A549 (cell line): Measurements from ENCODE around the gene SH3RF3. TPM values are rescaled to one million over a fixed set of nuclear protein-coding genes. Genes with fewer than 3 reads are reported as not detected.

Experiments used
- ATAC-seq, 2 experiments: fragments of 200-7000 bp in 1 of 2; fragments of >200 bp in 1 of 2; cut with Nextera tagmentation in 1 of 2; cut with Tn5 transposase in 1 of 2; 3 replicates each; pipeline versions ENCODE4 v1.8.0 to v1.9.1; 2018 to 2020; ENCODE audit warnings: mild to moderate bottlenecking in 1 of 2, moderate library complexity in 1 of 2
- CTCF ChIA-PET: fragments of 300-600 bp; sonication (Branson Sonifier 250); formaldehyde crosslinking; extraction: SDS; loops from one replicate; lab custom pipeline; 2021; ENCODE audit warnings: antibody characterized with exemption, inconsistent platforms; lab: Yijun Ruan, JAX
- POLR2A ChIA-PET: fragments of 350-600 bp; formaldehyde crosslinking; extraction: SDS; loops from one replicate; lab custom pipeline; 2021; ENCODE audit warnings: antibody characterized with exemption, inconsistent platforms; lab: Yijun Ruan, JAX
- DNase-seq, 2 experiments: peaks; one replicate each; pipeline versions ENCODE4 v3.0.0 to v3.0.0-alpha.2; 2011 to 2016; ENCODE audit warnings: low read depth in 1 of 2, low spot score in 1 of 2
- FAIRE-seq: peaks from 2 replicates; lab custom pipeline; 2011; peaks lifted over from hg19 to GRCh38; lab: Jason Lieb, UNC
- H3K27ac ChIP-seq, 2 experiments: fragments of >200 bp; sonication (Bioruptor Twin); formaldehyde crosslinking; 3 replicates each; pipeline ENCODE4 v1.5.1; 2016 to 2017
- H3K4me1 ChIP-seq: fragments of >200 bp; sonication (Bioruptor Twin); formaldehyde crosslinking; 3 replicates; pipeline ENCODE4 v1.6.1; 2016
- H3K4me2 ChIP-seq: fragments of >200 bp; sonication (Bioruptor Twin); formaldehyde crosslinking; 3 replicates; pipeline ENCODE4 v1.6.1; 2016
- H3K4me3 ChIP-seq: fragments of >200 bp; sonication (Bioruptor Twin); formaldehyde crosslinking; 3 replicates; pipeline ENCODE4 v1.5.1; 2016
- H3K9me3 ChIP-seq: fragments of >200 bp; sonication (Bioruptor Twin); formaldehyde crosslinking; 3 replicates; pipeline ENCODE4 v1.6.1; 2016
- BHLHE40 ChIP-seq: IDR thresholded peaks from 2 replicates; pipeline ENCODE4 v1.6.1; 2012; ENCODE audit warnings: low read depth, low read length, inconsistent platforms
- E2F6 ChIP-seq: IDR thresholded peaks from 2 replicates; pipeline ENCODE4 v1.6.1; 2012; ENCODE audit warnings: low read depth, borderline replicate concordance
- EHF ChIP-seq: fragments of 250-450 bp; sonication (Bioruptor Pico); IDR thresholded peaks from 2 replicates; pipeline ENCODE4 v1.5.0; 2020; ENCODE audit warnings: mild to moderate bottlenecking
- EP300 ChIP-seq, 2 experiments: fragments of >200 bp; sonication (Bioruptor Twin); formaldehyde crosslinking; IDR thresholded peaks; 2 replicates in 1 of 2; 3 replicates in 1 of 2; pipeline ENCODE4 v1.6.1; 2016 to 2017
- ESRRA ChIP-seq: fragments of 150-350 bp; IDR thresholded peaks from 2 replicates; pipeline ENCODE4 v1.6.1; 2014; ENCODE audit warnings: mild to moderate bottlenecking, low read length, borderline replicate concordance
- FOSL2 ChIP-seq, 2 experiments: fragments of 450-650 bp in 1 of 2; fragments of >200 bp in 1 of 2; sonication (Bioruptor Twin) in 1 of 2; formaldehyde crosslinking; IDR thresholded peaks; 2 replicates each; pipeline versions ENCODE4 v1.5.0 to v1.6.1; 2016 to 2020; ENCODE audit warnings: mild to moderate bottlenecking in 1 of 2, moderate library complexity in 1 of 2
- FOXS1 ChIP-seq: fragments of 250-450 bp; sonication (Bioruptor Pico); IDR thresholded peaks from 2 replicates; pipeline ENCODE4 v1.5.0; 2020; ENCODE audit warnings: mild to moderate bottlenecking, moderate library complexity
- HOXB13 ChIP-seq: fragments of 250-450 bp; sonication (Bioruptor Pico); IDR thresholded peaks from 2 replicates; pipeline ENCODE4 v1.5.0; 2020; ENCODE audit warnings: low read depth, mild to moderate bottlenecking, moderate library complexity
- HOXB5 ChIP-seq: fragments of 250-450 bp; sonication (Bioruptor Pico); IDR thresholded peaks from 2 replicates; pipeline ENCODE4 v1.5.0; 2020; ENCODE audit warnings: mild to moderate bottlenecking, moderate library complexity
- JUN ChIP-seq, 2 experiments: fragments of >200 bp; sonication (Bioruptor Twin); formaldehyde crosslinking; IDR thresholded peaks; 2 replicates in 1 of 2; 3 replicates in 1 of 2; pipeline ENCODE4 v1.6.1; 2016 to 2017
- KDM1A ChIP-seq: fragments of 200-600 bp; sonication (generic); IDR thresholded peaks from 2 replicates; pipeline ENCODE4 v1.6.1; 2016; ENCODE audit warnings: low read depth, mild to moderate bottlenecking
- KDM5A ChIP-seq: fragments of 200-600 bp; sonication (generic); IDR thresholded peaks from 2 replicates; pipeline ENCODE4 v1.6.1; 2016; ENCODE audit warnings: antibody characterized with exemption, mild to moderate bottlenecking
- MAFK ChIP-seq: fragments of 450-650 bp; IDR thresholded peaks from 2 replicates; pipeline ENCODE4 v1.6.1; 2014; ENCODE audit not compliant: partially characterized antibody
- MAX ChIP-seq: IDR thresholded peaks from 2 replicates; pipeline ENCODE4 v1.6.1; 2012
- MAZ ChIP-seq: fragments of 150-350 bp; IDR thresholded peaks from 2 replicates; pipeline ENCODE4 v1.6.1; 2014; ENCODE audit warnings: antibody characterized with exemption, low read depth, low read length, borderline replicate concordance
- MYC ChIP-seq: IDR thresholded peaks from 2 replicates; pipeline ENCODE4 v1.6.1; 2012; ENCODE audit warnings: mild to moderate bottlenecking, inconsistent platforms, low read length, improper control_type of control experiment, borderline replicate concordance
- NFE2L2 ChIP-seq: fragments of 150-350 bp; conservative IDR thresholded peaks from 2 replicates; pipeline ENCODE4 v1.6.1; 2014; ENCODE audit warnings: low read length
- NPAS2 ChIP-seq: fragments of 250-450 bp; sonication (Bioruptor Pico); IDR thresholded peaks from 2 replicates; pipeline ENCODE4 v1.8.0; 2022; ENCODE audit warnings: mild to moderate bottlenecking, moderate library complexity, borderline replicate concordance
- NR3C1 ChIP-seq: fragments of >200 bp; sonication (Bioruptor Twin); formaldehyde crosslinking; IDR thresholded peaks from 3 replicates; pipeline ENCODE4 v1.6.1; 2017
- PBX3 ChIP-seq: IDR thresholded peaks from 2 replicates; pipeline ENCODE4 v1.6.1; 2012
- POLR2AphosphoS2 ChIP-seq: conservative IDR thresholded peaks from 2 replicates; pipeline ENCODE4 v1.6.1; 2012; ENCODE audit warnings: low read length, improper control_type of control experiment, inconsistent platforms
- SMC3 ChIP-seq: fragments of >200 bp; sonication (Bioruptor Twin); formaldehyde crosslinking; IDR thresholded peaks from 3 replicates; pipeline ENCODE4 v1.6.1; 2018; ENCODE audit warnings: inconsistent platforms
- TFCP2L1 ChIP-seq: fragments of 250-450 bp; sonication (Bioruptor Pico); IDR thresholded peaks from 2 replicates; pipeline ENCODE4 v1.5.0; 2021; ENCODE audit warnings: mild to moderate bottlenecking
- TP53 ChIP-seq: fragments of 250-450 bp; sonication (Bioruptor Pico); IDR thresholded peaks from 2 replicates; pipeline ENCODE4 v1.5.0; 2021; ENCODE audit warnings: mild to moderate bottlenecking, moderate library complexity
- USF2 ChIP-seq: fragments of 450-650 bp; IDR thresholded peaks from 2 replicates; pipeline ENCODE4 v1.6.1; 2014; ENCODE audit warnings: antibody characterized with exemption
- ZSCAN20 ChIP-seq: fragments of 250-450 bp; sonication (Bioruptor Pico); IDR thresholded peaks from 2 replicates; pipeline ENCODE4 v1.8.0; 2022; ENCODE audit warnings: mild to moderate bottlenecking, moderate library complexity
- WGBS: methylation state at CpG from one replicate; pipeline ENCODE4 v1.1.6; 2017; ENCODE audit errors: missing lambda C conversion rate; 5-methylcytosine and 5-hydroxymethylcytosine counted together
- polyA plus RNA-seq, 4 experiments: library from polyadenylated mRNA; depleted of rRNA in 3 of 4; stranded (reverse); fragments of >200 nt; fragmentation: RNase III in 1 of 4; extraction: RNeasy Plus Mini Kit Qiagen cat#74134 plus additional on column Dnase treatment in 1 of 4; gene quantifications; 2 replicates in 3 of 4; 3 replicates in 1 of 4; pipeline ENCODE4 v1.2.3, GENCODE V29; 2011 to 2017
- TF ChIP-seq, protein P1 (sequence below): fragments of 150-350 bp; IDR thresholded peaks from 2 replicates; pipeline ENCODE4 v1.6.1; 2014; ENCODE audit warnings: low read depth, mild to moderate bottlenecking, low read length

SH3RF3 gene
- polyA plus RNA-seq, 2 of the 4 experiments (the other 2 are of a cell fraction): 0.04 to 0.21 TPM

DNA sequence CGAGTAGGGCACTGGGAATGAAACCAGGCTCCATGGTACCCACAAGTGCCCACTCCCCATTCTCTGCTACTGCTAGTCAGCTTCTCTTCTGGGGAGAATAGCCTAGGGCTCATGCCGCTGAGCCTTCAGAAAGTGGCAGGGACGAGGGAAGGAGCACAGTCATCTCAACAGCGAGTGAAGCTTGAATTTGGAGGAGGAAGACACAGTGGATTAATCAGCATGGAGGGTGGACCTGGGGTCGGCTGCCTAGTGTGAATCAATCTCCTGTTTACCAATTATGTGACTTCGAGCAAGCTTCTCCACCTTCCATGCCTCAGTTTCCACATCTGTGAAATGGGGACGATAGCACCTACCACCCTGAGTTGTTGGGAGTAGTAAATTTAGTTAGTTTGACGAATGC, 327.8 kb downstream of the SH3RF3 start:
- no peak for ATAC-seq
- no peak for FAIRE-seq
- no peaks in the 10 kb centered on the region for H3K9me3 ChIP-seq
- WGBS: 54% methylated on average over 8 of the region's 8 CpGs
- ChIA-PET CTCF (interaction anchor here (0.7 kb wide), 1 partner anchor 328 kb away, joined by 3 read pairs; no protein-coding TSS in a partner anchor), POLR2A (no interaction called here)
- no peak overlapping the region for H3K27ac ChIP-seq
- no peak overlapping the region for H3K4me2 ChIP-seq
- TF ChIP-seq NPAS2 (CRISPR knock-in tag) (no peak), BHLHE40 (no peak), FOXS1 (CRISPR knock-in tag) (no peak), SMC3 (no peak), POLR2AphosphoS2 (no peak), KDM5A (no peak), KDM1A (no peak), TP53 (no peak), EP300 (IDR thresholded peaks at IDR 0.05) (no peak), PBX3 (no peak), FOSL2 (IDR thresholded peaks at IDR 0.05) (no peak), FOSL2 (CRISPR knock-in tag; IDR thresholded peaks at IDR 0.05) (no peak), USF2 (no peak), MAFK (no peak), EHF (CRISPR knock-in tag) (no peak), ESRRA (no peak), MYC (no peak), ZSCAN20 (CRISPR knock-in tag) (no peak), JUN (IDR thresholded peaks at IDR 0.05) (no peak)
- no peaks in the 10 kb centered on the region for H3K4me1 ChIP-seq
- DNase-seq: no peak
- no peak overlapping the region for H3K4me3 ChIP-seq

- H3K4me3 ChIP-seq: no peak overlapping the region
- no peak overlapping the region for H3K4me2 ChIP-seq
- DNase-seq: no peak
- ChIA-PET POLR2A (no interaction called here), CTCF (no interaction called here)
- no peaks in the 10 kb centered on the region for H3K9me3 ChIP-seq
- no peak for ATAC-seq
- 66% methylated on average over 9 of the region's 9 CpGs for WGBS
- H3K4me1 ChIP-seq: no peaks in the 10 kb centered on the region
- no peak overlapping the region for H3K27ac ChIP-seq
- no peak for TF ChIP-seq TFCP2L1 (CRISPR knock-in tag)
- no peak for TF ChIP-seq MAX
- no peak for TF ChIP-seq ESRRA
- TF ChIP-seq NFE2L2: no peak
- no peak for TF ChIP-seq KDM1A
- no peak for TF ChIP-seq HOXB5 (CRISPR knock-in tag)
- TF ChIP-seq E2F6: no peak
- no peak for TF ChIP-seq HOXB13
- no peak for TF ChIP-seq JUN (IDR thresholded peaks at IDR 0.05)
- TF ChIP-seq NR3C1: no peak
- TF ChIP-seq MAZ: no peak
- TF ChIP-seq, protein P1, sequence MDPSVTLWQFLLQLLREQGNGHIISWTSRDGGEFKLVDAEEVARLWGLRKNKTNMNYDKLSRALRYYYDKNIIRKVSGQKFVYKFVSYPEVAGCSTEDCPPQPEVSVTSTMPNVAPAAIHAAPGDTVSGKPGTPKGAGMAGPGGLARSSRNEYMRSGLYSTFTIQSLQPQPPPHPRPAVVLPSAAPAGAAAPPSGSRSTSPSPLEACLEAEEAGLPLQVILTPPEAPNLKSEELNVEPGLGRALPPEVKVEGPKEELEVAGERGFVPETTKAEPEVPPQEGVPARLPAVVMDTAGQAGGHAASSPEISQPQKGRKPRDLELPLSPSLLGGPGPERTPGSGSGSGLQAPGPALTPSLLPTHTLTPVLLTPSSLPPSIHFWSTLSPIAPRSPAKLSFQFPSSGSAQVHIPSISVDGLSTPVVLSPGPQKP: no peak
- TF ChIP-seq, all 56 proteins: peak for 0
- no peak for FAIRE-seq
These were observed 328.4 kb downstream of the SH3RF3 start for GRCh38 chr2:109457366-109457765.
